K562 (cell line): Measurements from ENCODE around the gene SLC25A18. TPM values are rescaled to one million over a fixed set of nuclear protein-coding genes. Genes with fewer than 3 reads are reported as not detected.

Source experiments
- CHD4 ChIP-seq: fragments of 200-600 bp; sonication (generic); IDR thresholded peaks from 3 replicates; pipeline ENCODE4 v1.6.1; 2012; ENCODE audit warnings: low read depth, mild to moderate bottlenecking, mixed read lengths, low read length, inconsistent platforms; ENCODE audit not compliant: insufficient read depth, insufficient replicate concordance, poor library complexity, severe bottlenecking
- E2F8 ChIP-seq: fragments of 450-650 bp; IDR thresholded peaks from 2 replicates; pipeline ENCODE4 v1.7.1; 2018; ENCODE audit warnings: mild to moderate bottlenecking, low read depth; ENCODE audit not compliant: partially characterized antibody
- MLLT1 ChIP-seq, 2 experiments: fragments of 450-650 bp; IDR thresholded peaks; 2 replicates each; pipeline ENCODE4 v1.6.1; 2016
- NELFE ChIP-seq: IDR thresholded peaks from 2 replicates; pipeline ENCODE4 v1.6.1; 2011; ENCODE audit warnings: mild to moderate bottlenecking; ENCODE audit not compliant: insufficient read depth, insufficient read length
- SMAD2 ChIP-seq: fragments of 150-350 bp; IDR thresholded peaks from 2 replicates; pipeline ENCODE4 v1.6.1; 2014; ENCODE audit warnings: low read depth, mild to moderate bottlenecking, low read length
- TEAD4 ChIP-seq, 2 experiments: sonication (generic) in 1 of 2; formaldehyde crosslinking in 1 of 2; IDR thresholded peaks; 2 replicates each; pipeline versions ENCODE4 v1.6.1 to v1.8.0; 2012 to 2022; ENCODE audit warnings: borderline replicate concordance in 1 of 2, inconsistent platforms in 1 of 2, low read length in 1 of 2, mild to moderate bottlenecking in 1 of 2, missing genetic modification reagents in 1 of 2
- polyA plus RNA-seq, 8 experiments: library from polyadenylated mRNA; depleted of rRNA in 4 of 8; stranded (reverse) in 5 of 8; unstranded in 3 of 8; fragments of >200 nt; fragmentation: Nextera tagmentation in 2 of 8; fragmentation: Illumina TruSeq in 1 of 8; extraction: Ambion mirVana in 2 of 8; extraction: Trizol in 1 of 8; gene quantifications; 2 replicates each; pipeline versions ENCODE4 v1.2.1 to v1.2.3, GENCODE V29; 2011 to 2014; ENCODE audit warnings: inconsistent platforms in 1 of 8, missing spikeins in 1 of 8
- total RNA-seq, 7 experiments: library from RNA; depleted of rRNA in 6 of 7; stranded (reverse); fragments of >200 nt in 6 of 7; fragmentation: Illumina TruSeq in 2 of 7; extraction: Trizol in 2 of 7; gene quantifications; 2 replicates each; pipeline versions ENCODE4 v1.2.1 to v1.2.3, GENCODE V29; 2011 to 2021; ENCODE audit warnings: low replicate concordance in 1 of 7

The SLC25A18 gene
- total and polyA plus RNA-seq, 9 of the 15 experiments (the other 6 are each of a cell fraction or from before 2014, with no cell fraction given) = 0.04 TPM; not detected in 8

GRCh38 chr22:17601031-17601430 is 37.7 kb downstream of the SLC25A18 start (continued):
- TF ChIP-seq MLLT1 (IDR thresholded peaks at IDR 0.05) (no peak), NELFE (no peak), E2F8 (no peak), CHD4 (no peak), TEAD4 (IDR thresholded peaks at IDR 0.05; ENCODE audit: low read length) (no peak), TEAD4 (CRISPR knock-in tag; IDR thresholded peaks at IDR 0.05; ENCODE audit: borderline replicate concordance) (no peak), SMAD2 (no peak)
